Hepatocyte (in vitro differentiated cells): ENCODE measurements around the gene FAAH.

Source experiments
- EZH2 ChIP-seq: fragments of 200-600 bp; sonication (generic); IDR thresholded peaks from 2 replicates; pipeline ENCODE4 v1.6.1; 2016; ENCODE audit warnings: antibody characterized with exemption, mild to moderate bottlenecking, borderline replicate concordance
- EZH2phosphoT487 ChIP-seq: fragments of 200-600 bp; sonication (generic); IDR thresholded peaks from one replicate; pipeline ENCODE4 v1.6.1; 2018; ENCODE audit warnings: antibody characterized with exemption, mild to moderate bottlenecking, low read depth, moderate library complexity; ENCODE audit not compliant: unreplicated experiment, severe bottlenecking
- TF ChIP-seq, protein P1 (sequence below): fragments of 200-600 bp; sonication (generic); IDR thresholded peaks from 2 replicates; pipeline ENCODE4 v1.5.1; 2016; ENCODE audit warnings: antibody characterized with exemption, mild to moderate bottlenecking; ENCODE audit not compliant: poor library complexity

DNA sequence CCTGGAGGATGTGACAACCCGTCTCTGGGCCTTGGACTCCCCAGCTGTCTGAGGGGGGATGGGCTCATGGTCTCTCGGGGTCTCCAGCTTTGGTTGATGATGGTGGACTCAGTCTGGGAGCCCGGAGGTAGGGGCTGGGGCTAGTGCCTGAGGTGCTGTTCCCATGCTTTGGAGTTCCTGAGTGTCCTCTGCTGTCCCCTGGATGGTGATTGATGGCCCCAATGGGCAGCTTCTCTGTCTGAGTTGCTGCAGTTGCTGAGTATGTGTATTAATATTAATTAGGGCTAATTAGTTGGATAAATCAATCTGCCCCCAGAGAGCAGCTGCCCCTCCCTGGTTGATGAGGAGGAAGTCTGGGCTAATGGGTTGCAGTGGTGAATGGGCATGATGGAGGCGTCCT lies 30.6 kb downstream of the FAAH start:
- TF ChIP-seq, protein P1, sequence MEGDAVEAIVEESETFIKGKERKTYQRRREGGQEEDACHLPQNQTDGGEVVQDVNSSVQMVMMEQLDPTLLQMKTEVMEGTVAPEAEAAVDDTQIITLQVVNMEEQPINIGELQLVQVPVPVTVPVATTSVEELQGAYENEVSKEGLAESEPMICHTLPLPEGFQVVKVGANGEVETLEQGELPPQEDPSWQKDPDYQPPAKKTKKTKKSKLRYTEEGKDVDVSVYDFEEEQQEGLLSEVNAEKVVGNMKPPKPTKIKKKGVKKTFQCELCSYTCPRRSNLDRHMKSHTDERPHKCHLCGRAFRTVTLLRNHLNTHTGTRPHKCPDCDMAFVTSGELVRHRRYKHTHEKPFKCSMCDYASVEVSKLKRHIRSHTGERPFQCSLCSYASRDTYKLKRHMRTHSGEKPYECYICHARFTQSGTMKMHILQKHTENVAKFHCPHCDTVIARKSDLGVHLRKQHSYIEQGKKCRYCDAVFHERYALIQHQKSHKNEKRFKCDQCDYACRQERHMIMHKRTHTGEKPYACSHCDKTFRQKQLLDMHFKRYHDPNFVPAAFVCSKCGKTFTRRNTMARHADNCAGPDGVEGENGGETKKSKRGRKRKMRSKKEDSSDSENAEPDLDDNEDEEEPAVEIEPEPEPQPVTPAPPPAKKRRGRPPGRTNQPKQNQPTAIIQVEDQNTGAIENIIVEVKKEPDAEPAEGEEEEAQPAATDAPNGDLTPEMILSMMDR, result no peak
- TF ChIP-seq EZH2 (no peak), EZH2phosphoT487 (no peak)
